Smooth muscle cell (in vitro differentiated cells): ENCODE results near the gene UBE2S. TPM values are rescaled to one million over a fixed set of nuclear protein-coding genes. Genes with fewer than 3 reads are reported as not detected.
A peak's percentile ranks its signal among the peaks of the same experiment; 100 is the strongest.

ENCODE experiments used
- DNase-seq: peaks from one replicate; lab custom pipeline; 2025; ENCODE audit not compliant: unreplicated experiment; lab: John Stamatoyannopoulos, UW
- H2AFZ ChIP-seq: fragments of 200-600 bp; sonication (generic); 2 replicates; pipeline ENCODE4 v1.6.0; 2016; ENCODE audit warnings: antibody characterized with exemption, low read depth, mild to moderate bottlenecking
- H3F3A ChIP-seq: fragments of 200-600 bp; sonication (generic); 2 replicates; pipeline ENCODE4 v1.6.0; 2017; ENCODE audit warnings: antibody characterized with exemption, low read depth
- H3K27ac ChIP-seq: fragments of 200-600 bp; sonication (generic); 2 replicates; pipeline ENCODE4 v1.5.1; 2016; ENCODE audit warnings: low read depth, mild to moderate bottlenecking
- H3K27me3 ChIP-seq: fragments of 200-600 bp; sonication (generic); 2 replicates; pipeline ENCODE4 v1.6.1; 2016; ENCODE audit warnings: low read depth, mild to moderate bottlenecking
- H3K36me3 ChIP-seq: fragments of 200-600 bp; sonication (generic); 2 replicates; pipeline ENCODE4 v1.5.1; 2016; ENCODE audit warnings: low read depth
- H3K4me1 ChIP-seq: fragments of 200-600 bp; sonication (generic); 2 replicates; pipeline ENCODE4 v1.5.1; 2016; ENCODE audit warnings: low read depth
- H3K4me2 ChIP-seq: fragments of 200-600 bp; sonication (generic); 2 replicates; pipeline ENCODE4 v1.6.0; 2016; ENCODE audit warnings: mild to moderate bottlenecking
- H3K4me3 ChIP-seq: fragments of 200-600 bp; sonication (generic); 2 replicates; pipeline ENCODE4 v1.5.1; 2016; ENCODE audit warnings: mild to moderate bottlenecking
- H3K79me2 ChIP-seq: fragments of 200-600 bp; sonication (generic); 2 replicates; pipeline ENCODE4 v1.6.0; 2016; ENCODE audit warnings: low read depth, mild to moderate bottlenecking
- H3K9ac ChIP-seq: fragments of 200-600 bp; sonication (generic); 2 replicates; pipeline ENCODE4 v1.6.0; 2016; ENCODE audit warnings: low read depth
- H3K9me3 ChIP-seq: fragments of 200-600 bp; sonication (generic); replicated peaks from 2 replicates; pipeline ENCODE4 v1.5.1; 2016; ENCODE audit warnings: low read depth
- H4K20me1 ChIP-seq: fragments of 200-600 bp; sonication (generic); 2 replicates; pipeline ENCODE4 v1.6.0; 2016; ENCODE audit warnings: low read depth
- WGBS: methylation state at CpG from one replicate; pipeline ENCODE4 v1.1.7; 2016; ENCODE audit warnings: low lambda C conversion rate; 5-methylcytosine and 5-hydroxymethylcytosine counted together
- polyA plus RNA-seq: library from polyadenylated mRNA; unstranded; fragments of >200 nt; fragmentation: Nextera tagmentation; extraction: Ambion mirVana; gene quantifications from 2 replicates; pipeline ENCODE4 v1.2.1, GENCODE V29; 2016
- total RNA-seq: library from RNA; depleted of rRNA; stranded (reverse); fragments of >200 nt; gene quantifications from 2 replicates; pipeline ENCODE4 v1.2.3, GENCODE V29; 2014
- TF ChIP-seq, protein P1 (sequence below): fragments of 200-600 bp; sonication (generic); IDR thresholded peaks from 2 replicates; pipeline ENCODE4 v1.5.1; 2017; ENCODE audit warnings: borderline replicate concordance, mild to moderate bottlenecking, antibody characterized with exemption; ENCODE audit not compliant: insufficient read depth, poor library complexity, severe bottlenecking

UBE2S gene
- total and polyA plus RNA-seq, 2 experiments from 2014 or later, result 39.9 to 171 TPM

DNA sequence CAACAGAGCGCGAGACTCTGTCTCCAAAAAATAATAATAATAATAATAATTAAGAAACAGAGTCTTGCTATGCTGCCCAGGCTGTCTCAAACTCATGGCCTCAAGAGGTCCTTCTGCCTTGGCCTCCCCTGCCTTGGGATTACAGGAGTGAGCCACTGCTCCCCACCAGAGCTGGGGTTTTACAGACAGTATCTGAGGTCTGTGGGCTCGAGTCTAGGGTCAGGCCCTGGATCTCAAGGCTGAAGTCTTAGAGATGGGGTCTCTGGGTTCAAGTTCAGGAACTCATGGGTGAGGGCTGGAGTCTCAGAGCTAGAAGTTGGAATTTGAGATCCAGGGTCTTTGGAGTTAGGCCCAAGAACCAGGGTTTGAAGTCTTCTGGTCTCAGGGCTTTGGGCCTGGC, 40.8 kb downstream of the UBE2S start:
- H4K20me1 ChIP-seq, result peaks cover 31% of the 10 kb centered on the region
- WGBS, result 100% methylated on average over 3 of the region's 3 CpGs

GRCh38 chr19:55365964-55366363, 41.6 kb downstream of the UBE2S start:
- 93% methylated on average over 16 of the region's 19 CpGs for WGBS
- Histone ChIP-seq H3K9me3 (no peaks in the 10 kb centered on the region), H3K4me1 (peaks cover 12% of the 10 kb centered on the region), H3K36me3 (no peaks in the 10 kb centered on the region), H3K4me3 (no peak overlapping the region), H3K27me3 (no peaks in the 10 kb centered on the region), H4K20me1 (peaks cover 31% of the 10 kb centered on the region), H3K27ac (no peak overlapping the region), H3F3A (peaks cover 33% of the 10 kb centered on the region), H3K9ac (no peak overlapping the region), H3K79me2 (peaks cover 4% of the 10 kb centered on the region), H3K4me2 (no peak overlapping the region), H2AFZ (no peak overlapping the region)
- DNase-seq, result no peak
- TF ChIP-seq, protein P1, sequence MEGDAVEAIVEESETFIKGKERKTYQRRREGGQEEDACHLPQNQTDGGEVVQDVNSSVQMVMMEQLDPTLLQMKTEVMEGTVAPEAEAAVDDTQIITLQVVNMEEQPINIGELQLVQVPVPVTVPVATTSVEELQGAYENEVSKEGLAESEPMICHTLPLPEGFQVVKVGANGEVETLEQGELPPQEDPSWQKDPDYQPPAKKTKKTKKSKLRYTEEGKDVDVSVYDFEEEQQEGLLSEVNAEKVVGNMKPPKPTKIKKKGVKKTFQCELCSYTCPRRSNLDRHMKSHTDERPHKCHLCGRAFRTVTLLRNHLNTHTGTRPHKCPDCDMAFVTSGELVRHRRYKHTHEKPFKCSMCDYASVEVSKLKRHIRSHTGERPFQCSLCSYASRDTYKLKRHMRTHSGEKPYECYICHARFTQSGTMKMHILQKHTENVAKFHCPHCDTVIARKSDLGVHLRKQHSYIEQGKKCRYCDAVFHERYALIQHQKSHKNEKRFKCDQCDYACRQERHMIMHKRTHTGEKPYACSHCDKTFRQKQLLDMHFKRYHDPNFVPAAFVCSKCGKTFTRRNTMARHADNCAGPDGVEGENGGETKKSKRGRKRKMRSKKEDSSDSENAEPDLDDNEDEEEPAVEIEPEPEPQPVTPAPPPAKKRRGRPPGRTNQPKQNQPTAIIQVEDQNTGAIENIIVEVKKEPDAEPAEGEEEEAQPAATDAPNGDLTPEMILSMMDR, result no peak

More for the DNA sequence above, 40.8 kb downstream of the UBE2S start:
- Histone ChIP-seq H2AFZ (no peak overlapping the region), H3K9me3 (no peaks in the 10 kb centered on the region), H3K27ac (no peak overlapping the region), H3K27me3 (no peaks in the 10 kb centered on the region), H3K4me1 (peaks cover 12% of the 10 kb centered on the region), H3F3A (peaks cover 38% of the 10 kb centered on the region), H3K36me3 (no peaks in the 10 kb centered on the region), H3K9ac (no peak overlapping the region), H3K4me2 (no peak overlapping the region), H3K4me3 (no peak overlapping the region), H3K79me2 (peaks cover 4% of the 10 kb centered on the region)
- no peak for DNase-seq
- TF ChIP-seq, protein P1, result no peak

DNA sequence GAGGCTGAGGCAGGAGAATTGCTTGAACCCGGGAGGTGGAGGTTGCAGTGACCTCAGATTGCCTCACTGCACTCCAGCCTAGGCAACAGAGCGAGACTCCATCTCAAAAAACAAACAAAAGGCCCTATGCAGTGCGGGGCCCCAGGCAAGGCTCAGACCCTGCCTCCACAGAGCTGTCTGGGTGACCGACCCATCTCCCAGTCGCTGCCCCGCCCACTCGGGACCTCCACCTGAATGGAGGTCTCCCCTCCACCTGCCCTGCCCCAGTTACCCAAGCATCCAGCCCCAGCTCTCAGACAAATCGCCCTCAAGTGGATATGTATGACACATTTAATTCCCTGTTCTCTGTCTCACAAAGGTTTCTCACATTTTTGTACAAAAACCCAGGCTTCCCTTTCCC, 42.3 kb downstream of the UBE2S start:
- H3K4me2 ChIP-seq, result no peak overlapping the region
- no peaks in the 10 kb centered on the region for H3K36me3 ChIP-seq
- DNase-seq, result no peak
- peaks cover 31% of the 10 kb centered on the region for H4K20me1 ChIP-seq
- H2AFZ ChIP-seq, result no peak overlapping the region
- no peaks in the 10 kb centered on the region for H3K27me3 ChIP-seq
- peaks cover 29% of the 10 kb centered on the region for H3F3A ChIP-seq
- H3K79me2 ChIP-seq, result peaks cover 4% of the 10 kb centered on the region
- TF ChIP-seq, protein P1, result no peak
- no peak overlapping the region for H3K9ac ChIP-seq
- H3K4me1 ChIP-seq, result peaks cover 12% of the 10 kb centered on the region
- H3K4me3 ChIP-seq, result no peak overlapping the region
- WGBS, result 96% methylated on average over 8 of the region's 8 CpGs
- no peaks in the 10 kb centered on the region for H3K9me3 ChIP-seq
- H3K27ac ChIP-seq, result no peak overlapping the region

DNA sequence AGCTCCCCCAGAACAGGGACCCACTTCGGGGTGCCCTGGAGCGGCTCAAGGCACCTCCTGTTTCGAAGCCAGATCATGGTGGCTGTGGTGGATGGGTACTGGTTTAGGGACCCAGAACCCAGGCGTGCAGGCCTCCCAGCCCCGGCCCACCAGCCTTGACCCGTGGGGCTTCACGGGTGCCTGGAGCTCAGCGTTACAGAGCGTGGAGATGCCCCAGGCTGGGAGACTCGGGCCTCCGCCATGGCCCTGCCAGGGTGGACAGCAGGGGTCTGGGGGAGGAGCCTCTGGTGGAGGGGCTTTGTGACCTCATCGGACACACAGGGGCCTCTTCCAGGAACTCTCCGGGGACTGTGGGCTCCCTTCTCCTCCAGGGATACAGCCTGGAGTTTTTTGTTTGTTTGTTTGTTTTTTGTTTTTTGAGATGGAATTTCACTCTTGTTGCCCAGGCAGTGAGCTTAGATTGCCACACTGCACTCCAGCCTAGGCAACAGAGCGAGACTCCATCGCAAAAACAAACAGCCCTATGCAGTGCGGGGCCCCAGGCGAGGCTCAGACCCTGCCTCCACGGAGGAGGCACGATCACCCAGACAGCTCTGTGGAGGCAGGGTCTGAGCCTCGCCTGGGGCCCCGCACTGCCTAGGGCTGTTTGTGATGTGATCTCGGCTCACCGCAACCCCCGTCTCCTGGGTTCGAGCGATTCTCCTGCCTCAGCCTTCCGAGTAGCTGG, 44.4 kb downstream of the UBE2S start, which contains the start of gene GARIN5B:
Gene GARIN5B (minus strand): TSS at position 271 of the 727 bp plus-strand sequence. CDS start 194 bp downstream, at position 77.
- H3K79me2 ChIP-seq, result no peaks in the 10 kb centered on the region
- H3K9me3 ChIP-seq, result no peaks in the 10 kb centered on the region
- H3F3A ChIP-seq, result peaks cover 22% of the 10 kb centered on the region
- peaks cover 6% of the 10 kb centered on the region for H3K4me1 ChIP-seq
- no peaks in the 10 kb centered on the region for H3K27me3 ChIP-seq
- H3K9ac ChIP-seq, result no peak within 1 kb of the TSS
- H3K4me3 ChIP-seq, result no peak within 1 kb of the TSS
- WGBS, result 64% methylated on average over 27 of the region's 27 CpGs
- H3K4me2 ChIP-seq, result no peak within 1 kb of the TSS
- no peak within 1 kb of the TSS for H2AFZ ChIP-seq
- TF ChIP-seq, protein P1, result no peak
- peak within 1 kb of the TSS; percentile 52 for H3K27ac ChIP-seq
- no peaks in the 10 kb centered on the region for H3K36me3 ChIP-seq
- H4K20me1 ChIP-seq, result peaks cover 22% of the 10 kb centered on the region
- no peak for DNase-seq
